Neural cell (in vitro differentiated cells): ENCODE data around the gene RAPGEF2. TPM values are rescaled to one million over a fixed set of nuclear protein-coding genes. Genes with fewer than 3 reads are reported as not detected.

ENCODE experiments used
- H2AFZ ChIP-seq: fragments of 200-600, 300-800 bp; sonication (generic), shearing (Covaris generic); 2 replicates; pipeline ENCODE4 v1.6.0; 2014; ENCODE audit warnings: low read depth, mild to moderate bottlenecking, antibody characterized with exemption, low read length, moderate library complexity
- H3F3A ChIP-seq: fragments of 200-600 bp; shearing (Covaris generic); 2 replicates; pipeline ENCODE4 v1.6.1; 2016; ENCODE audit warnings: mild to moderate bottlenecking, moderate library complexity, mixed read lengths, antibody characterized with exemption, low read length; ENCODE audit not compliant: insufficient read depth, poor library complexity, severe bottlenecking
- H3K27ac ChIP-seq: fragments of 200-600, 300-800 bp; sonication (generic), shearing (Covaris generic); 2 replicates; pipeline ENCODE4 v1.5.1; 2014; ENCODE audit warnings: mild to moderate bottlenecking, low read length, moderate library complexity
- H3K27me3 ChIP-seq: fragments of 300-800, 200-600 bp; sonication (generic), shearing (Covaris generic); 2 replicates; pipeline ENCODE4 v1.6.0; 2014; ENCODE audit warnings: mild to moderate bottlenecking, low read depth, low read length, moderate library complexity; ENCODE audit not compliant: insufficient read depth
- H3K36me3 ChIP-seq: fragments of 300-800, 200-600 bp; sonication (generic), shearing (Covaris generic); 2 replicates; pipeline ENCODE4 v1.5.1; 2014; ENCODE audit warnings: mild to moderate bottlenecking, antibody characterized with exemption, low read length, moderate library complexity; ENCODE audit not compliant: insufficient read depth
- H3K4me2 ChIP-seq: fragments of 300-800, 200-600 bp; sonication (generic), shearing (Covaris generic); 2 replicates; pipeline ENCODE4 v1.6.0; 2014; ENCODE audit warnings: mild to moderate bottlenecking, low read length
- H3K4me3 ChIP-seq: fragments of 300-800, 200-600 bp; sonication (generic), shearing (Covaris generic); 2 replicates; pipeline ENCODE4 v1.5.1; 2014; ENCODE audit warnings: mild to moderate bottlenecking, low read length, moderate library complexity
- H3K79me2 ChIP-seq: fragments of 200-600 bp; shearing (Covaris generic); replicated peaks from 2 replicates; pipeline ENCODE4 v1.6.0; 2014; ENCODE audit warnings: mild to moderate bottlenecking, low read length, moderate library complexity; ENCODE audit not compliant: insufficient read depth
- H3K9ac ChIP-seq: fragments of 300-800, 200-600 bp; sonication (generic), shearing (Covaris generic); 2 replicates; pipeline ENCODE4 v1.6.1; 2016; ENCODE audit warnings: mild to moderate bottlenecking, low read length, mixed read lengths
- H3K9me2 ChIP-seq: fragments of 200-600 bp; shearing (Covaris generic); 2 replicates; pipeline ENCODE4 v1.6.1; 2016; ENCODE audit warnings: mild to moderate bottlenecking, low read length, mixed read lengths; ENCODE audit not compliant: insufficient read depth
- H3K9me3 ChIP-seq: fragments of 200-600, 300-800 bp; sonication (generic), shearing (Covaris generic); 2 replicates; pipeline ENCODE4 v1.6.1; 2016; ENCODE audit warnings: mild to moderate bottlenecking, mixed run types, low read length, moderate library complexity, mixed read lengths
- H4K20me1 ChIP-seq: fragments of 200-600 bp; shearing (Covaris generic); 2 replicates; pipeline ENCODE4 v1.6.1; 2016; ENCODE audit warnings: mild to moderate bottlenecking, mixed run types; ENCODE audit not compliant: insufficient read depth
- EP300 ChIP-seq: fragments of 450-650 bp; conservative IDR thresholded peaks from 2 replicates; pipeline ENCODE4 v1.6.1; 2014; ENCODE audit warnings: antibody characterized with exemption, mild to moderate bottlenecking, moderate library complexity; ENCODE audit not compliant: poor library complexity, severe bottlenecking
- EZH2 ChIP-seq: fragments of 200-600, 300-800 bp; shearing (Covaris generic), sonication (generic); IDR thresholded peaks from 2 replicates; pipeline ENCODE4 v1.6.1; 2014; ENCODE audit warnings: antibody characterized with exemption, low read length, borderline replicate concordance, mild to moderate bottlenecking; ENCODE audit not compliant: insufficient read depth, poor library complexity, severe bottlenecking
- MXI1 ChIP-seq: fragments of 450-650 bp; conservative IDR thresholded peaks from 2 replicates; pipeline ENCODE4 v1.6.1; 2014; ENCODE audit warnings: antibody characterized with exemption, mild to moderate bottlenecking; ENCODE audit not compliant: poor library complexity, severe bottlenecking
- POLR2AphosphoS5 ChIP-seq: IDR thresholded peaks from 2 replicates; pipeline ENCODE4 v1.6.1; 2012
- RAD21 ChIP-seq: fragments of 450-650 bp; conservative IDR thresholded peaks from 2 replicates; pipeline ENCODE4 v1.6.1; 2014; ENCODE audit warnings: antibody characterized with exemption, mild to moderate bottlenecking, moderate library complexity
- REST ChIP-seq: IDR thresholded peaks from 2 replicates; pipeline ENCODE4 v1.6.1; 2012; ENCODE audit warnings: borderline replicate concordance
- SMC3 ChIP-seq: fragments of 450-650 bp; conservative IDR thresholded peaks from 2 replicates; pipeline ENCODE4 v1.6.1; 2014; ENCODE audit warnings: antibody characterized with exemption, mild to moderate bottlenecking, moderate library complexity; ENCODE audit not compliant: poor library complexity
- TAF1 ChIP-seq: IDR thresholded peaks from 2 replicates; pipeline ENCODE4 v1.6.1; 2012; ENCODE audit warnings: low read depth
- polyA plus RNA-seq: library from polyadenylated mRNA; depleted of rRNA; stranded (reverse); fragments of >200 nt; gene quantifications from 2 replicates; pipeline ENCODE4 v1.2.3, GENCODE V29; 2014
- TF ChIP-seq, protein P1 (sequence below): fragments of 450-650 bp; IDR thresholded peaks from 2 replicates; pipeline ENCODE4 v1.5.1; 2014; ENCODE audit warnings: antibody characterized with exemption, mild to moderate bottlenecking, moderate library complexity; ENCODE audit not compliant: poor library complexity, severe bottlenecking

The RAPGEF2 gene
- polyA plus RNA-seq, 1 donor from 2014 or later, result 134 TPM

- Histone ChIP-seq H2AFZ (no peak overlapping the region), H3K79me2 (no peaks in the 10 kb centered on the region), H3F3A (no peaks in the 10 kb centered on the region), H3K4me3 (no peak overlapping the region), H3K27ac (no peak overlapping the region), H3K9ac (no peak overlapping the region), H4K20me1 (no peaks in the 10 kb centered on the region), H3K36me3 (peaks cover 32% of the 10 kb centered on the region), H3K9me2 (no peaks in the 10 kb centered on the region), H3K9me3 (no peaks in the 10 kb centered on the region), H3K4me2 (no peak overlapping the region), H3K27me3 (no peaks in the 10 kb centered on the region)
- TF ChIP-seq EP300 (no peak), EZH2 (no peak), MXI1 (no peak), REST (no peak), SMC3 (no peak), POLR2AphosphoS5 (no peak), TAF1 (no peak), RAD21 (no peak)
- TF ChIP-seq, protein P1, sequence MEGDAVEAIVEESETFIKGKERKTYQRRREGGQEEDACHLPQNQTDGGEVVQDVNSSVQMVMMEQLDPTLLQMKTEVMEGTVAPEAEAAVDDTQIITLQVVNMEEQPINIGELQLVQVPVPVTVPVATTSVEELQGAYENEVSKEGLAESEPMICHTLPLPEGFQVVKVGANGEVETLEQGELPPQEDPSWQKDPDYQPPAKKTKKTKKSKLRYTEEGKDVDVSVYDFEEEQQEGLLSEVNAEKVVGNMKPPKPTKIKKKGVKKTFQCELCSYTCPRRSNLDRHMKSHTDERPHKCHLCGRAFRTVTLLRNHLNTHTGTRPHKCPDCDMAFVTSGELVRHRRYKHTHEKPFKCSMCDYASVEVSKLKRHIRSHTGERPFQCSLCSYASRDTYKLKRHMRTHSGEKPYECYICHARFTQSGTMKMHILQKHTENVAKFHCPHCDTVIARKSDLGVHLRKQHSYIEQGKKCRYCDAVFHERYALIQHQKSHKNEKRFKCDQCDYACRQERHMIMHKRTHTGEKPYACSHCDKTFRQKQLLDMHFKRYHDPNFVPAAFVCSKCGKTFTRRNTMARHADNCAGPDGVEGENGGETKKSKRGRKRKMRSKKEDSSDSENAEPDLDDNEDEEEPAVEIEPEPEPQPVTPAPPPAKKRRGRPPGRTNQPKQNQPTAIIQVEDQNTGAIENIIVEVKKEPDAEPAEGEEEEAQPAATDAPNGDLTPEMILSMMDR, result no peak
Observed at GRCh38 chr4:159346681-159347080, 243.8 kb downstream of the RAPGEF2 start.

DNA sequence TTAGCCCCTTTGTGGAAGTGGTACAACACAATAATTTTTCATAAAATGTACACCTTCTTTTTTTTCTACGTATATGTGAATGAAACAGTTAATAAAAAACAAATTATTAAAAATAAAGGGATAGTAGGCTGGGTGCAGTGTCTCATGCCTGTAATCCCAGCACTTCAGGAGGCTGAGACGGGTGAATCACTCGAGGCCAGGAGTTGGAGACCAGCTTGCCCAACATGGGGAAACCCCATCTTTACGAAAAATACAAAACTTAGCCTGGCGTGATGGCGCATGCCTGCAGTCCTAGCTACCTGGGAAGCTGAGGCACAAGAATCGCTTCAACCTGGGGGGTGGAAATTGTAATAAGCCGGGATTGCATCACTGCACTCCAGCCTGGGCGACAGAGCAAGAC lies 244.9 kb downstream of the RAPGEF2 start:
- H3K9ac ChIP-seq, result no peak overlapping the region
- TF ChIP-seq POLR2AphosphoS5 (no peak), EZH2 (no peak), EP300 (no peak), RAD21 (no peak), TAF1 (no peak), REST (no peak), MXI1 (no peak), SMC3 (no peak)
- TF ChIP-seq, protein P1, result no peak
- H3K4me2 ChIP-seq, result no peak overlapping the region

More for the DNA sequence above, 244.9 kb downstream of the RAPGEF2 start:
- Histone ChIP-seq H4K20me1 (no peaks in the 10 kb centered on the region), H3K27me3 (no peaks in the 10 kb centered on the region), H3K36me3 (peaks cover 29% of the 10 kb centered on the region), H3K27ac (no peak overlapping the region), H2AFZ (no peak overlapping the region), H3K9me3 (no peaks in the 10 kb centered on the region), H3K4me3 (no peak overlapping the region), H3K79me2 (no peaks in the 10 kb centered on the region), H3F3A (no peaks in the 10 kb centered on the region), H3K9me2 (no peaks in the 10 kb centered on the region)
